Inferior parietal cortex (tissue), 1 donor: Measurements from ENCODE around the gene NCS1.

Source experiments
- DNase-seq: peaks from one replicate; pipeline ENCODE4 v3.0.0-alpha.2; 2016; ENCODE audit errors: extremely low spot score

The NCS1 gene

GRCh38 chr9:130213911-130214761, 41.9 kb downstream of the NCS1 start:
- no peak for DNase-seq

GRCh38 chr9:130214776-130215340, 42.7 kb downstream of the NCS1 start:
- no peak for DNase-seq

DNA sequence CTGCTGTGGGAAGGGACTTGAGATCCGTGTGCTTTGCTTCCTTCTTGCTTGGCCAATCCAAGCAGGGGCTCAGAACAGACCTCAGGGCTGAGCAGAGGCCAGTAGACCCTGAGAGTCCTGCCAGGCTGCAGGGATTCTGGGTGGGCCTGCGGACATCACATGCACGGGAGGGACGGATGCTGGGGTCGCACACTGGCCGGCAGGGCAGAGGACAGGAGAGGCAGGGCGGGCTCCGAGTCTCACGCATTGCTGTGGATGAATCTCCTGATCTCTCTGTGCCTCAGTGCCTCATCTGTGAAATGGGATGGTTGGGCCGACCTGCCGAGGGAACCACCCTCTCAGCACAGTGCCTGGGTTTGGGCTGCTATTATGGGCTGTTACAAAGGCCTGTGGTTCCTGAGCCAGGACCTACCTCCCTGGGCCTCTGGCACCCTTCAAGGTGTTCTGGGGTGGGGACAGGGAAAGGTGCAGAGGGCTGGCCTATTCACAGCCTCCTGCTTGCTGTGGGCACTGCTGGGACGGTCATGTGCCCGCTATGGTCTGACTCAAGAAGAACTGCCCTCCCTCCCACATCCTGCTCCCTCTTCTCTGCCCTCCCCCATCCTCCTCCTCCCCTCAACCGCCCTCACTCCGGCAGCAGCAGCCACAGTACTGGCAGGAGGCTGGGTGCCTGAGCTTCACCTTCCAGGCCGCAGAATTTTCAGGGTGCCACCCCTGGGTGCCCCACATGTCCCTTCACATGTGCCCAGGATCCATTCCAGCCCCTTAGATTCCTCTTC, 43.3 kb downstream of the NCS1 start:
- no peak for DNase-seq

DNA sequence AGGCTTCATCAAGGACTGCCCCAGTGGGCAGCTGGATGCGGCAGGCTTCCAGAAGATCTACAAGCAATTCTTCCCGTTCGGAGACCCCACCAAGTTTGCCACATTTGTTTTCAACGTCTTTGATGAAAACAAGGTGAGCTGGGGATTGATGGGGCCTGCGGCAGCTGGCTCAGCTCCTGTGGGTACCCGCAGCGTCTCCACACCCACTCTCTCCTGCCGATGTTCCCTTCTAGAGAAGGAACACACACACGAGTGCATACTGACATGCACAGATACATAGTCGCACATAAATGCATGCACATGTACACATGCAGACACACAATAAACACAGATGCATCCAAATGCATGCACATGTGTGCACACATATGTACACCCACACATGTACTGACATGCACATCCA, 45.6 kb downstream of the NCS1 start:
- DNase-seq: no peak

DNA sequence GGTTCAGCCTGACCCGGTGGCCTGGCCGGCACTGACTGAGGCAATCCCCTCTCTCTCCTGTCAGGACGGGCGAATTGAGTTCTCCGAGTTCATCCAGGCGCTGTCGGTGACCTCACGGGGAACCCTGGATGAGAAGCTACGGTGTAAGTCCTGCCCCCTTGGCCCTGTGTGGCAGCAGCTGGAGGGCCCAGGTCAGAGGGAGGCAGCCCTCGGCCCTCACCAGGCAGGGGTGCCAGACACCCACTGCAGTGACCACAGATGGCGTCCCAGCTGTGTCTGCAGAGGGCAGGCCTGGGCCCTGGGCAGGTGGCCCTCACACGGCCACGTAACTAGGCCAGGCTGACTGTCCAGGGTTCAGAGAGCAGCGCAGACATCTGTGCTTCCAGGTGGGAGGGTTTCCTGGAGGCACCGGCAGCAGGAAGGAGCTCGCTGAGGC, 47.5 kb downstream of the NCS1 start:
- no peak for DNase-seq

DNA sequence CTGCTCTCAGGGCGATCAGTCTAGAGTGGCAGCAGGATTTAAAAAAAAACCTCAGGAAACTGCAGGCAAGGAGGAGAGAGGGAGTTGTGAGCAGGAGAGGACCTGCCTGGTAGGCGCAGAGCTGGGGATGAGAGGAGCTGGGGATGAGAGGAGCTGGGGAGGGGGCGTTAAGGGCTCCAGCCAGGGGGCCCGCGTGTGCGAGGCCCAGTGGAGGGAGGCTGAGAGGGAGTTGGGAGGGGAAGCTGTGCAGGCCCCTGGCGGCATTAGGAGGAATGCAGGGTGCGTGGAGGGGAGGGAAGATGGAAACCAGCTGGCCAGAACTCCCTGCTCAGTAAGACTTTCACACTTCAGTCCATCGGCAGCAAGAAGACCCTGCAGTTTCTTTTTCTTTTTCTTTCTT, 48.1 kb downstream of the NCS1 start:
- no peak for DNase-seq

DNA sequence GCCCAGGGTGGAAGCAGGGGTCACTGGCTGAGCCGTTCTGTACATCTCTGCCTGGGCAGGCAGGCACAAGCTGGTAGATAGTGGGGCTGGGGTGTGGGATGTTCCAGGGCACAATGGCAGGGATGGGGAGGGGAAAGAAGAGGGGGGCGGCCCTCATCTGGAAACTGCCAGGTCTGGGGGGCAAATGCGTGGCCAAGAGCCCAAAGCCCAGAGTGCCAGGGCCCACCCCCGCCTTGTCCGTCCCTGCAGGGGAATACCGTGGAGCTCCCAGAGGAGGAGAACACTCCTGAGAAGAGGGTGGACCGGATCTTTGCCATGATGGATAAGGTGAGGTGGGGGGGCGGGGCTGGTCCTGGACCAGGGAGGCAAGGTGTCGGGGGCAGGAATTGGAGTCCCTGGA, 50.6 kb downstream of the NCS1 start:
- DNase-seq: no peak

GRCh38 chr9:130225071-130225470, 52.9 kb downstream of the NCS1 start:
- no peak for DNase-seq

GRCh38 chr9:130225586-130225985, 53.4 kb downstream of the NCS1 start:
- no peak for DNase-seq

DNA sequence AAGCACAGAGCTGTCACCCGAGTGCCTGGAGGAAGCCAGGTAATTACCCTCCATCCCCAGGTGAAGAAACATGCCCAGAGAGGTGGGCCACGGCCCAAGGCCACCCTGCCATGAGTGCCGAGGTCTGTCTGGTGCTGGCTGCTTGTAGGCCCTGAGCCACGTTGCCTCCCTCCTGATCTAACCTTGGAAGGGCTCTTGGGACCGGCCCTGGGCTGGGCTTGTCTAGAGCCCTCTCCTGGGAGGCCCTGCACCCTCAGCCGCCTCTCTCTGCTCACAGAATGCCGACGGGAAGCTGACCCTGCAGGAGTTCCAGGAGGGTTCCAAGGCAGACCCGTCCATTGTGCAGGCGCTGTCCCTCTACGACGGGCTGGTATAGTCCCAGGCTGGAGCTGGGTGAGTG, 53.9 kb downstream of the NCS1 start:
- no peak for DNase-seq

DNA sequence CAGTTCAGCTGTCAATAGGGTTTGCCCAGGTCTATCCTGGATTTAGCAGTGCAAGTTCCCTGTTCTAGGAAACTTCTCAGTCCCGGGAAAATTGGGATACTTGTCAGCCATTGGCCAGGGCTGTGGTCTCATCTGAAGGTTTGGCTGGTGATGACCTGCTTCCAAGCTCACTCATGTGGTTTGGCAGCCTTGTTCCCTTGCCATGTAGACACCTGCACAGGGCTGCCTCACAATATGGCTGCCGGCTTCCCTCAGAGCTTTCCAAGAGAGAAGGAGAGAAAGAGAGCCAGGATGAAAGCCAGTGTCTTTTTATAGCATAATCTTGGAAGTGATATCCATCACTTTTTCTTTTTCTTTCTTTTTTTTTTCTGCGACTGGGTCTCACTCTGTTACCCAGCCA, 55.6 kb downstream of the NCS1 start:
- no peak for DNase-seq

DNA sequence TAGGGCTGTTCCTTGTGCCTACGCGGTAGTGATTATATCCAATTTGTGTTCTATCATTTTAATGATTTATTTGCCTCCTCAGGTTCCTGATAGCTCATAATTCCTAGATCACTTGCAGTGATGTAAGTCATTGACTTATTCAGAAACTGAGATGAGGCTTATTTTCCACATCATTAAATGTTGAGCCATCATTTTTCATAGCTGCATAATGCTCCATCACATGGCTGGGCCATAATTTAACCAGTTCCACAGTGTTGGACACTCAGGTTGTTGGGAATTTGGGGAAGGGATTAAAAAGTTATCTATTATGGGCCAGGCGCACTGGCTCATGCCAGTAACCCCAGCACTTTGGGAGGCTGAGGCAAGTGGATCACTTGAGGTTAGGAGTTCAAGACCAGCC, 57.6 kb downstream of the NCS1 start:
- no peak for DNase-seq

DNA sequence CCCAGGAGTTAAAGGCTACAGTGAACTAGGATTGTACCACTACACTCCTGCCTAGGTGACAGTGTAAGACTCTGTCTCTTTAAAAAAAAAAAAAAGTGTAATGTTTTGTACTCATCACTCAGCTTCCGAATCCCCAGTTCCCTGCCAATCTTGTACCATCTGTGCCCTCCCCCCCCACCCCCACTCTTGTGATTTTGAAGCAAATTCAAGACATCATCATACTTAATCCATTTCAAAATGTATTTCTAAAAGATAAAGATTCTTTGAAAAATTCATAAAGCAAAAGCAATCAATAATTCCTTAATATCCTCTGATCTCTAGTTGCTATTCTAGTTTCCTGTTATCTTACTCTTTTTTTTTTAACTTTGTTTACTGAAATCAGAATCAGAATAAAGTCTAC, 58.4 kb downstream of the NCS1 start:
- DNase-seq: no peak

GRCh38 chr9:130232899-130233586, 60.8 kb downstream of the NCS1 start:
- no peak for DNase-seq

GRCh38 chr9:130233587-130233945, 61.4 kb downstream of the NCS1 start:
- no peak for DNase-seq

DNA sequence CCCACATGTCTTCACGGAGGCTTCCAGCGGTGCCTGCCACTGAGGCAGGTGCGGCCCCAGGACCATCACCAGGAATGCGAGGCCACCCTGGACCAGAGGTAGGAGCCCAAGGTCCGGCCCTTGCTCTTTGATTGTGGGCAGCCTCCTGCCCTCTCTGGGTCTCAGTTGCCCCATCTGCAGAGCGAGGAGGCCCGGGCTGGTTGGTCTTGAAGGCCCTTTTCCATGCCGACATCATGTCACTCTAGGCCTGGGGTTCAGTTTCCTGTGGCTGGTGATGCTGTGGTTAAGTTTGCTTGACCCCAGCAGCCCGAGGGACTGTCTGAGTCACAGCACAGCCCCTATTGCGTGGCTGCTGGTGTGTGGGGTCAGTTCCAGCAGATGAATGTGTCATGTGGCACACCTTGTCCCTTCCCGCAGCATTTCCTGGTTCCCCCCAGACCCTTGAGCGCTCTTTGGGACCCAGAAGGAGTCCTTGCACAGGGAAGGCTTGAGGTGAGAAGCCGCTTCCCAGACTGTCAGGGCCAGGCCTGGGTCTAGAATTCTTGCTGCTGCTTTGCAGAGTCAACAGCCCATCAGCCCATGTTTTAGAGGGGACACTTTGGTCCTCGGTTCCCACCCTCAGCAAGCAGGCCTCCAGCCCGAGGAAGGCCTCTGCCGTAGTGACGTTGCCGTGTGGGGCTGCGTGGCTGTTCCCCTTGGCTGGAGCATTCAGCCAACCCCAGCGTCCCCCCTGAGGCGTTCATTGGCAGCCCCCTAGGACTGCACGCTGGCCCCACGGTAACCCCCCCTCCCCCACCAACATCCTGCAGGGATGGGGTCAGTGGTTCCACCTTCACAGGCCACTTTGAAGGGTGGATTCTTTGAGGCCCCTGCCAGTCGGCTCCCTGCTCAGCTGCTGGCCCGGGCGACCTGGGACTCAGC, 62.4 kb downstream of the NCS1 start:
- DNase-seq: no peak

GRCh38 chr9:130235558-130236435, 63.6 kb downstream of the NCS1 start:
- peak; percentile 75 for DNase-seq

DNA sequence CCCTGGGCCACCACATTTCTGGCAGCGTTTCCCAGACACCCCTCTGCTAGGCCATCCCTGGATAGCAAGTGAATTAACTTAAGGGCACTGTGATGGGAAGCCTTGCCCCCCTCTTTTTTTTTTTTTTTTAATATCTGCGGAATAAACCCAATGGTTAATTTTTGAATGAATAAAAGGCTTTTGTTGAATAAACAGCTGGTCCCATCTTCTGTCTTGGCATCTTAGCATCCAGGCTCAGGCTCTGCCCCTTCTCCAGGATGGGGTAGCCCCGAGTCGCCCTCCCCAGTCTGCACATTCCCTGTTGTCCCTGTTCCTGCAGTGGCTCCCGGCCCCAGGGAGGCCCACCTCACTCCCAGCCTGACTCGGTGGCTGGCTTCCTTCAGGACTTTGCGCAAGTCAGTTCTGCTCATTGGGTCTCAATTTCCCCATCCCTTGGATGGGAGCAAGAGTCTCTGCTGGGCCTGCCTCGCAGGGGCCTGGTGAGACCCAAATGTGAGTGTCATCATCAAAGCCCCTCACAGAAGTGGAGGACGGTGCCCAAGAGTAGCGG, 64.3 kb downstream of the NCS1 start:
- no peak for DNase-seq

- DNase-seq: no peak
Measured at GRCh38 chr9:130237076-130237475, 64.9 kb downstream of the NCS1 start.
